Coronary artery (tissue), 2 donors: Measurements from ENCODE around the gene FFAR2.

ENCODE experiments used
- DNase-seq: peaks from one replicate; pipeline ENCODE4 v3.0.0-alpha.2; 2017; ENCODE audit warnings: low spot score
- H3K27ac ChIP-seq, 2 donors: fragments of 200-600 bp; sonication (generic); one replicate each; pipeline ENCODE4 v1.5.1; 2016 to 2019
- H3K4me3 ChIP-seq: fragments of 200-600 bp; sonication (generic); 2 replicates; pipeline ENCODE4 v1.5.1; 2016; ENCODE audit warnings: mild to moderate bottlenecking, moderate library complexity
- CTCF ChIP-seq: fragments of 200-600 bp; sonication (generic); IDR thresholded peaks from one replicate; pipeline ENCODE4 v1.5.1; 2019; ENCODE audit warnings: antibody characterized with exemption

The FFAR2 gene

GRCh38 chr19:35486268-35486708 is 38.2 kb downstream of the FFAR2 start:
- DNase-seq, result no peak
- no peak for TF ChIP-seq CTCF
- no peak overlapping the region for H3K4me3 ChIP-seq
- H3K27ac ChIP-seq, result no peak overlapping the region

GRCh38 chr19:35487656-35488182 is 39.7 kb downstream of the FFAR2 start:
- DNase-seq, result no peak
- no peak overlapping the region for H3K4me3 ChIP-seq
- TF ChIP-seq CTCF, result no peak
- no peak overlapping the region for H3K27ac ChIP-seq

- Histone ChIP-seq H3K4me3 (no peak overlapping the region), H3K27ac (no peak overlapping the region)
- no peak for DNase-seq
- TF ChIP-seq CTCF, result no peak
Measured at GRCh38 chr19:35488677-35489076, 40.6 kb downstream of the FFAR2 start.

GRCh38 chr19:35490364-35490763 is 42.3 kb downstream of the FFAR2 start, which contains the start of gene KRTDAP:
KRTDAP (minus strand) TSS chr19:35490464; CDS start chr19:35490442, 22 bp downstream.
- DNase-seq, result no peak
- no peak for TF ChIP-seq CTCF
- Histone ChIP-seq H3K4me3 (no peak within 1 kb of the TSS), H3K27ac (no peak within 1 kb of the TSS)

- no peak for TF ChIP-seq CTCF
Measured at GRCh38 chr19:35491836-35492360, 43.8 kb downstream of the FFAR2 start.

GRCh38 chr19:35493971-35494370 is 45.9 kb downstream of the FFAR2 start:
- Histone ChIP-seq H3K27ac (no peak overlapping the region), H3K4me3 (no peak overlapping the region)
- no peak for DNase-seq
- TF ChIP-seq CTCF, result no peak

More at GRCh38 chr19:35491836-35492360, 43.8 kb downstream of the FFAR2 start:
- DNase-seq, result no peak
- Histone ChIP-seq H3K4me3 (no peak overlapping the region), H3K27ac (no peak overlapping the region)
